ENCODE measurements around the gene SPAG9. TPM values are rescaled to one million over a fixed set of nuclear protein-coding genes. Genes with fewer than 3 reads are reported as not detected.
A peak's percentile ranks its signal among the peaks of the same experiment; 100 is the strongest.

Gene SPAG9
- total RNA-seq, 2 experiments from 2014 or later: 39.8 to 43.2 TPM

- Mint-ChIP-seq H3K36me3 (ENCODE audit: low read depth) (no peaks in the 10 kb centered on the region), H3K27ac (no peak overlapping the region), H3K9me3 (no peaks in the 10 kb centered on the region), H3K27me3 (ENCODE audit: low read depth) (no peaks in the 10 kb centered on the region), H3K4me1 (ENCODE audit: low read depth) (peaks cover 43% of the 10 kb centered on the region), H3K4me3 (no peak overlapping the region)
- intact Hi-C loops (cut with micrococcal nuclease): no loop called here
- CTCF ChIA-PET: interaction anchor here (1.3 kb wide), 1 partner anchor 9 kb away, joined by 3 read pairs; no protein-coding TSS in a partner anchor
- no peak for DNase-seq
These were observed 199.6 kb downstream of the SPAG9 start for GRCh38 chr17:50920891-50921586.

GRCh38 chr17:50920041-50920410 is 200.6 kb downstream of the SPAG9 start:
- no peaks in the 10 kb centered on the region for H3K27me3 Mint-ChIP-seq (ENCODE audit: low read depth)
- no peaks in the 10 kb centered on the region for H3K9me3 Mint-ChIP-seq
- no peak for DNase-seq
- H3K36me3 Mint-ChIP-seq (ENCODE audit: low read depth): no peaks in the 10 kb centered on the region
- H3K4me3 Mint-ChIP-seq: no peak overlapping the region
- H3K4me1 Mint-ChIP-seq (ENCODE audit: low read depth): peaks cover 51% of the 10 kb centered on the region
- CTCF ChIA-PET: no interaction called here
- intact Hi-C loops (cut with micrococcal nuclease): no loop called here
- no peak overlapping the region for H3K27ac Mint-ChIP-seq

DNA sequence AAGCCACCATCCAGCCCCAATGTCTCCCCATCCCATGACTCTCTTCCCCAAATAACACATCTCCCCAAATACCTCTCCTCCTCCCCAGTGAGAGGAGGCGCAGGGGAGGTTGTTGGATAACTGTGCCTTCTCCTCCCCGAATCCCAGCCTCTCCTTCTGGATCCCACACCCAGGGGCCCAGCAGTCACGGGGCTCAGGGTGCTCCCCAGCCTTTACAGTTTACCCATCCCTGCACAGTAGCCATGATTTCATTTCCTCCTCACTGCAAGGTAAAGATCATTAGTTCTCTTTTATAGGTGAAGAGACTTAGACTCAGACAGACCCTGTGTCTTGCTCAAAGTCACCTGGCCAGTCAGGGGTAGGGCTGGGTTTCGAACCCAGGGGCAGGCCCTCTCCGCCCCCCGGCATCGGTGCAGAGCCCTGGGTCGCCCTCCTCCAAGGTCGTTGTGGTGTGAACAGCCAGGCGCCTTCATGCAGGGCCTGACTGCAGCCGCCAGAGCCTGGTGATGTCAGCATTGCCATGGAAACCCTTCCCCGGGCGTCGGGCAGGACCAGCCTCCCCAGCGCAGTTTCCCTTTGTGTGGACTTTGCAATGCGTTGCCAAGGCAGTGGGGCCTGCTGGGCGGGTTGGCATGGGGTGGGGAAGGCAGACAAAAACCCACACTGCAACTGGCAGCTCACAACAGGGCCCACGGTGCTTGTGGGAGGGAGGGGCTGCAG is 201.2 kb downstream of the SPAG9 start:
- CTCF ChIA-PET: no interaction called here
- no peaks in the 10 kb centered on the region for H3K9me3 Mint-ChIP-seq
- H3K4me3 Mint-ChIP-seq: peak overlapping the region; percentile 50
- H3K4me1 Mint-ChIP-seq (ENCODE audit: low read depth): peaks cover 56% of the 10 kb centered on the region
- no peaks in the 10 kb centered on the region for H3K36me3 Mint-ChIP-seq (ENCODE audit: low read depth)
- H3K27ac Mint-ChIP-seq: peak overlapping the region; percentile 86
- no peaks in the 10 kb centered on the region for H3K27me3 Mint-ChIP-seq (ENCODE audit: low read depth)
- intact Hi-C loops (cut with micrococcal nuclease): loop anchor here (1.0 to 5.0 kb wide), 7 partner anchors 9 to 203 kb away; partner anchors contain the start of gene SPAG9
- DNase-seq: peak; percentile 91

DNA sequence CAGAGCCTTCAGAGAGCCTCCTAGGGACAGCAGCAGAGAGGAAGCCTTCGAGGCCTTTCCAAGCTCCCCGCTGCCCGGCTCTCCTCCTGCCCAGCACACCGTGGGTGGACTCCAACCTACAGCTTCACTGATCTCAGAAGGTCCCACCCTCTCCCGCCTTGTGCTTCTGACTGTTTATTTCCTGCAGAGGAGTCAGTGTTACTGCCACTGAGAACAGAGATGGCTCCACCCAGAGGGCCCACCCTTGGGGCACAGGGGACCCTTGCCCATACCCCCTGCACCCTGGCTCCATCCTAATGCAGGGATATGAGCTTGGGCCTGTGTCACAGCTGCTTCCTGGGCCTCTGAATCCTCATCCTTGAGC is 201.8 kb downstream of the SPAG9 start:
- peaks cover 60% of the 10 kb centered on the region for H3K4me1 Mint-ChIP-seq (ENCODE audit: low read depth)
- peak; percentile 71 for DNase-seq
- peak overlapping the region; percentile 50 for H3K4me3 Mint-ChIP-seq
- no peaks in the 10 kb centered on the region for H3K36me3 Mint-ChIP-seq (ENCODE audit: low read depth)
- intact Hi-C loops (cut with micrococcal nuclease): loop anchor here (1.0 to 5.0 kb wide), 7 partner anchors 9 to 203 kb away; partner anchors contain the start of gene SPAG9
- H3K9me3 Mint-ChIP-seq: no peaks in the 10 kb centered on the region
- H3K27me3 Mint-ChIP-seq (ENCODE audit: low read depth): no peaks in the 10 kb centered on the region
- peak overlapping the region; percentile 86 for H3K27ac Mint-ChIP-seq
- CTCF ChIA-PET: interaction anchor here (1.0 to 1.4 kb wide), 3 partner anchors 12 to 67 kb away, joined by 3 to 4 read pairs (median 3); no protein-coding TSS in a partner anchor

GRCh38 chr17:50918071-50918932 is 202.4 kb downstream of the SPAG9 start:
- CTCF ChIA-PET: interaction anchor here (1.0 to 1.4 kb wide), 3 partner anchors 13 to 66 kb away, joined by 3 to 4 read pairs (median 3); no protein-coding TSS in a partner anchor
- Mint-ChIP-seq H3K27me3 (ENCODE audit: low read depth) (no peaks in the 10 kb centered on the region), H3K9me3 (no peaks in the 10 kb centered on the region), H3K27ac (peak overlapping the region; percentile 77), H3K4me1 (ENCODE audit: low read depth) (peaks cover 66% of the 10 kb centered on the region), H3K36me3 (ENCODE audit: low read depth) (no peaks in the 10 kb centered on the region), H3K4me3 (no peak overlapping the region)
- no peak for DNase-seq
- intact Hi-C loops (cut with micrococcal nuclease): loop anchor here (2.0 to 5.0 kb wide), 2 partner anchors 14 to 204 kb away; partner anchors contain the start of gene SPAG9

DNA sequence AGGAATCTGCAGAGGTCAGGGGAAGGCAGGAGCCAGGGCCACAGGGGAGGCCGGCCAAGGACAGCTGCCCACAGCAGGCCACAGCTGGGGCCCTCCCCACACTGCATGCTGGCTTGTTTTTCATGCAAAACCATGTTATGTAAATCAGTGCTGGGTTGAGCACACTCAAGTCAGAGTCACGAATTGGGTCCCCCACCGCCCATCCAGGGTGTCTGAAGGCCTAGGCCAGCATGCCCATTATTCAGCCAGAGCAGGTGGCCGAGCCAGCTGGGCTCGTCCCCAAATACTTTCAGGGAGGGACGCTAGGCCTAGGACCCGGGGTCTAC is 203.3 kb downstream of the SPAG9 start:
- Mint-ChIP-seq H3K36me3 (ENCODE audit: low read depth) (no peaks in the 10 kb centered on the region), H3K4me3 (no peak overlapping the region), H3K9me3 (no peaks in the 10 kb centered on the region), H3K4me1 (ENCODE audit: low read depth) (peaks cover 70% of the 10 kb centered on the region), H3K27me3 (ENCODE audit: low read depth) (no peaks in the 10 kb centered on the region), H3K27ac (no peak overlapping the region)
- CTCF ChIA-PET: interaction anchor here (1.4 to 2.1 kb wide), 2 partner anchors 11 to 65 kb away, joined by 4 to 5 read pairs; no protein-coding TSS in a partner anchor
- intact Hi-C loops (cut with micrococcal nuclease): loop anchor here (5.0 kb wide), 1 partner anchor 205 kb away; the partner anchor contains the start of gene SPAG9
- no peak for DNase-seq

GRCh38 chr17:50916708-50917417 is 203.8 kb downstream of the SPAG9 start:
- H3K9me3 Mint-ChIP-seq: no peaks in the 10 kb centered on the region
- DNase-seq: no peak
- no peak overlapping the region for H3K4me3 Mint-ChIP-seq
- H3K4me1 Mint-ChIP-seq (ENCODE audit: low read depth): peaks cover 69% of the 10 kb centered on the region
- no peaks in the 10 kb centered on the region for H3K36me3 Mint-ChIP-seq (ENCODE audit: low read depth)
- no peak overlapping the region for H3K27ac Mint-ChIP-seq
- intact Hi-C loops (cut with micrococcal nuclease): loop anchor here (5.0 kb wide), 1 partner anchor 205 kb away; the partner anchor contains the start of gene SPAG9
- CTCF ChIA-PET: interaction anchor here (0.5 to 2.1 kb wide), 2 partner anchors 11 to 14 kb away, joined by 4 to 5 read pairs; no protein-coding TSS in a partner anchor
- H3K27me3 Mint-ChIP-seq (ENCODE audit: low read depth): no peaks in the 10 kb centered on the region

- H3K36me3 Mint-ChIP-seq (ENCODE audit: low read depth): no peaks in the 10 kb centered on the region
- no peak overlapping the region for H3K4me3 Mint-ChIP-seq
- DNase-seq: peak; percentile 41
- peaks cover 72% of the 10 kb centered on the region for H3K4me1 Mint-ChIP-seq (ENCODE audit: low read depth)
- intact Hi-C loops (cut with micrococcal nuclease): loop anchor here (5.0 kb wide), 1 partner anchor 206 kb away; the partner anchor contains the start of gene SPAG9
- no peaks in the 10 kb centered on the region for H3K27me3 Mint-ChIP-seq (ENCODE audit: low read depth)
- CTCF ChIA-PET: interaction anchor here (0.5 to 2.1 kb wide), 3 partner anchors 12 to 483 kb away, joined by 4 to 6 read pairs (median 5); no protein-coding TSS in a partner anchor
- no peaks in the 10 kb centered on the region for H3K9me3 Mint-ChIP-seq
- H3K27ac Mint-ChIP-seq: no peak overlapping the region
These were observed 204.5 kb downstream of the SPAG9 start for GRCh38 chr17:50916026-50916707.

DNA sequence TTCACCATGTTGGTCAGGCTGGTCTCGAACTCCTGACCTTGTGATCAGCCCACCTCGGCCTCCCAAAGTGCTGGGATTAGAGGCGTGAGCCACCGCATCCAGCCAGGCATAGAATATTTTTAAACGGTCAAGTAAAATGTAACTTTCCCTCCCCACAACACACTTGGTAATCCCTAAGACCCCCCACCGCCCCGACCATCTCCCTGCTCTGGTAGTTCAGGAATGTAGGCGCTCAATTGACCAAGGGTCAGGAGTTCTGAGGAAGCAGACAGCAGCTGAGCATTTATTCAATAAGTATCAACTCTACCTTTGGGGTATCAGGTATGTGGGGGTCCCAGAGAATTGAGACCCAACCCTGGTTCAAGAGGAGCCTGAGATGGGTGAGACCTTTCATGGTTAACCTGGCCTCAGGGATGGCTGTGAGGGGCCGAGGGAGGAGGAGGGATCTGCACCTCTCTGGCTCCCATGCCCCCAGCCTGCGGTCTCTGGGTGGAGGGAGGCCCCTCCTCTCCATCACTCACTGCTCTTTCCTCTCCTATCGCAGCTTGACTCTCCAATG is 206.1 kb downstream of the SPAG9 start:
- intact Hi-C loops (cut with micrococcal nuclease): loop anchor here (5.0 kb wide), 1 partner anchor 208 kb away; the partner anchor contains the start of gene SPAG9
- Mint-ChIP-seq H3K27me3 (ENCODE audit: low read depth) (no peaks in the 10 kb centered on the region), H3K9me3 (no peaks in the 10 kb centered on the region), H3K4me1 (ENCODE audit: low read depth) (peaks cover 81% of the 10 kb centered on the region), H3K27ac (no peak overlapping the region), H3K4me3 (no peak overlapping the region), H3K36me3 (ENCODE audit: low read depth) (no peaks in the 10 kb centered on the region)
- DNase-seq: no peak
- CTCF ChIA-PET: no interaction called here

DNA sequence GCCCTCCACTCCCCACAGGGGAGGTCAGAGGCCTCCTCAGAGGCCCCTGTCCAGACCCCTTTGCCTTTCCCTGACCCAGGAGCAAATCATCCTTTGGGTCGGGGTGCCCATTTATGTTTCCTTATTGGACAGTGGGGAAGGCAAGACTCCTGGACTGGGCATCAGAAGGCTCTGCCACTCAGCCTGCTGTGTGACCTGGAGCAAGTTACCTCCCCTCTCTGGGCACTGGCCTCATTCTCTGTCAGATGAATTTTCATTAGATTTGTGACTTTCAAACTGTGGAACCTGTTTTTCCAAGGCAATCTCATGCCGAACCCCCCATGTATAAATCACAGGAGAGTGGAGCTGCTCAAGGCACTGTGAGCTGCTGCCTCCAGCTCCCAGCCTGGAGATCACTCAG is 207.5 kb downstream of the SPAG9 start:
- CTCF ChIA-PET: no interaction called here
- H3K9me3 Mint-ChIP-seq: no peaks in the 10 kb centered on the region
- no peak for DNase-seq
- H3K4me1 Mint-ChIP-seq (ENCODE audit: low read depth): peaks cover 81% of the 10 kb centered on the region
- intact Hi-C loops (cut with micrococcal nuclease): no loop called here
- H3K4me3 Mint-ChIP-seq: no peak overlapping the region
- H3K36me3 Mint-ChIP-seq (ENCODE audit: low read depth): no peaks in the 10 kb centered on the region
- no peak overlapping the region for H3K27ac Mint-ChIP-seq
- no peaks in the 10 kb centered on the region for H3K27me3 Mint-ChIP-seq (ENCODE audit: low read depth)
